Suprapubic skin (tissue), 4 donors: ENCODE measurements around the gene CHODL.

Experiments
- CTCF ChIP-seq, 2 donors: fragments of 200-600 bp in 1 of 2; fragments of 450-650 bp in 1 of 2; sonication (generic) in 1 of 2; IDR thresholded peaks; one replicate each; pipeline ENCODE4 v1.5.1; 2016 to 2019; ENCODE audit warnings: antibody characterized with exemption in 2 of 2, mild to moderate bottlenecking in 1 of 2, moderate library complexity in 1 of 2
- EP300 ChIP-seq: sonication (generic); formaldehyde crosslinking; IDR thresholded peaks from one replicate; pipeline ENCODE4 v1.6.1; 2017; ENCODE audit warnings: antibody characterized with exemption
- POLR2A ChIP-seq, 2 donors: fragments of 450-650 bp; IDR thresholded peaks; one replicate each; pipeline ENCODE4 v1.6.1; 2017; ENCODE audit warnings: antibody characterized with exemption in 2 of 2, mild to moderate bottlenecking in 2 of 2, moderate library complexity in 2 of 2
- POLR2AphosphoS5 ChIP-seq, 3 donors: sonication (generic); formaldehyde crosslinking; IDR thresholded peaks; one replicate each; pipeline ENCODE4 v1.6.1; 2017; ENCODE audit warnings: antibody characterized with exemption in 3 of 3

GRCh38 chr21:18253221-18253620, 8.6 kb downstream of the CHODL start:
- no peak for TF ChIP-seq CTCF (IDR thresholded peaks at IDR 0.05)
- TF ChIP-seq POLR2A (IDR thresholded peaks at IDR 0.05), result no peak
- no peak for TF ChIP-seq EP300
- no peak for TF ChIP-seq POLR2AphosphoS5 (IDR thresholded peaks at IDR 0.05)
